Ovary (tissue), 3 donors: ENCODE data around the gene ITSN1.
"Not testable (repeated sequence)": the region's sequence is repeated elsewhere in the genome, so short reads cannot be mapped to it uniquely, and the experiment has no call there.

Source experiments
- EP300 ChIP-seq: sonication (generic); formaldehyde crosslinking; IDR thresholded peaks from one replicate; pipeline ENCODE4 v1.6.1; 2017; ENCODE audit warnings: antibody characterized with exemption
- POLR2A ChIP-seq: fragments of 450-650 bp; IDR thresholded peaks from one replicate; pipeline ENCODE4 v1.6.1; 2017; ENCODE audit warnings: antibody characterized with exemption, mild to moderate bottlenecking, moderate library complexity
- TF ChIP-seq, protein P1 (sequence below), 3 donors: fragments of 450-650 bp in 2 of 3; fragments of 200-600 bp in 1 of 3; IDR thresholded peaks; one replicate each; pipeline versions ENCODE4 v1.5.1 to v1.8.0; 2016 to 2022; ENCODE audit warnings: antibody characterized with exemption in 3 of 3, mild to moderate bottlenecking in 1 of 3
- donor health status: DM: no; HTN: no; CAD: no.

- TF ChIP-seq EP300, POLR2A: not testable (repeated sequence)
- TF ChIP-seq, protein P1, sequence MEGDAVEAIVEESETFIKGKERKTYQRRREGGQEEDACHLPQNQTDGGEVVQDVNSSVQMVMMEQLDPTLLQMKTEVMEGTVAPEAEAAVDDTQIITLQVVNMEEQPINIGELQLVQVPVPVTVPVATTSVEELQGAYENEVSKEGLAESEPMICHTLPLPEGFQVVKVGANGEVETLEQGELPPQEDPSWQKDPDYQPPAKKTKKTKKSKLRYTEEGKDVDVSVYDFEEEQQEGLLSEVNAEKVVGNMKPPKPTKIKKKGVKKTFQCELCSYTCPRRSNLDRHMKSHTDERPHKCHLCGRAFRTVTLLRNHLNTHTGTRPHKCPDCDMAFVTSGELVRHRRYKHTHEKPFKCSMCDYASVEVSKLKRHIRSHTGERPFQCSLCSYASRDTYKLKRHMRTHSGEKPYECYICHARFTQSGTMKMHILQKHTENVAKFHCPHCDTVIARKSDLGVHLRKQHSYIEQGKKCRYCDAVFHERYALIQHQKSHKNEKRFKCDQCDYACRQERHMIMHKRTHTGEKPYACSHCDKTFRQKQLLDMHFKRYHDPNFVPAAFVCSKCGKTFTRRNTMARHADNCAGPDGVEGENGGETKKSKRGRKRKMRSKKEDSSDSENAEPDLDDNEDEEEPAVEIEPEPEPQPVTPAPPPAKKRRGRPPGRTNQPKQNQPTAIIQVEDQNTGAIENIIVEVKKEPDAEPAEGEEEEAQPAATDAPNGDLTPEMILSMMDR (IDR thresholded peaks at IDR 0.05) = not testable (repeated sequence)
These were observed 288.9 kb downstream of the ITSN1 start for GRCh38 chr21:33931052-33931798.
